Kidney glomerular epithelial cell (primary cell): ENCODE results near the gene APOL5.

Experiments
- DNase-seq: peaks from one replicate; lab custom pipeline; 2025; lab: John Stamatoyannopoulos, UW

Gene APOL5

DNA sequence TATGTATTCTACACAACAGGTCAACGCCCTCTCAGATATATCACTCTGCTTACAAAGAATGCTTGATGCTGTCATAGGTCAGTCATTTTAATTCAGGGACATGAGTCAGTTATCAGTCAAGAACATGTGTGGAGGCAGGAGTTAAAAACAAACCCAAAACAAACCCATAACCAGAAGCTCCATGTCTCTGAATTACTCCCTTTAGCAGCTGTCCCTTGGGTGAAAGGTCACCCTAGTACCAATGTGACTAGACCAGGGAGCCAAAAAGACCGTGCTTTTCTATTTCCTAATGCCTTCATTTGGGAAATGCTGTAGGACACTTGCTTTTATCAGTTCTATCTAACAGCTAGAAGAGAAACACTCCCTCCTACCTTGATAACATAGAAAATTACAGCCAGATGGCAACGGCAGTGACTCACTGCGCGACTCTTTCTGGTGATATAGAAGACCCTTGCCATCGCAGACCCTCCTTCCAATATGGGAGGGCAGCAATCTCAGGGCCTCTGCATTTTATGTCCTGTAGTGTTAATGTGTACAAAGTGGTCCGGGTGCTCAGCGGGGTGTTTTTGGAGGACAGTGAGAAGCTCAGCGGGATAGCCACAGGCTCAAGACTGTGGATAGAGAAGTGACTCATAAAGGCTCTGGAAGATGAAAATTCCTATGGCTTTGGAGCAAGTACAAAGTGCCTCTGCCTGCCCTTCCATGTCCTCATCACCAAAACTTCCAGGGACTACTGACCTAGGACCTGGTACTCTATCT, 24.8 kb downstream of the APOL5 start:
- DNase-seq: no peak

DNA sequence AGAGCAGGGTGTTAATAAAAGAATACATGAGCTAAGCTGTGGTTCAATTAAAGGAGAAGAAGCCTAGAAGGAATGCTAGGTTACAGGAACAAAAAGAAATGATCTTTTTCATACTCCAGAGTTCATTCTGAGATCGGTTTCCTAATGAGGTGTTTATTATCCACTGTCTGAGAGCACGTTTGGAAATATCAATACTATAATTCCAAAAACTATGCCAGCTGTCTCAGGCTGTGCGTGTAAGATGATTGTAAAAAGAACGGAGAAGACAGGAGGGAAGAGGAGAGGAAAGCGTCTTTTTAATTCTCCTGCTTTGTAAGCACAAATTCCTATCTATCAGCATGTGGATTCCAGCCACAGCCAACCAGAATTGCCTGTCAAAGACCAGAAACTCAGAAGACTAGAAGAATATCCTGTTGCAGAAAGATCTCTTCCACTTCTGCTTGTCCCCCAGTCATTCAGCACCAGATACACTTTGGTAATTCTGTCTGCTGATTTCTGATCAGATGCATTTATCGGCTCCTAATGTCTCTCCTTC, 25.7 kb downstream of the APOL5 start:
- DNase-seq: no peak

DNA sequence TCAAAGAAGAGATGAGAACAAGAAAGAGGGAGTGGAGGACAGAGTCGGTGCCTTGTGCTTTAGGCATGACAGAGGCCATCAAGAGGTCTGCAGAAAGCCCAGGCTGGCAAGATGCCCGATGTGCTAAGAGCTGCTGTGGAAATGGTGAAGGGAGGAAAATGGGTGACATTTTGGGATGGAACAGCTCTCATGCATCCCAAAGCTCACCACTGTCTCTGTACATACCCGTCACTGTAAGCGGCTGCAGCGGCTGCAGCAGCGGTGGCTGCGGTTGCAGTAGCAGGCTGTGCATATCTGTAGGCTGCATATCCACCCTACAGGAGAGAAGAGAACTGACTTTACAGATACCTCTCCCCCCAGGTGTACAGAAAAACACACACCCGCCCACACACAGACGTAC, 28.6 kb downstream of the APOL5 start:
- DNase-seq: no peak

DNA sequence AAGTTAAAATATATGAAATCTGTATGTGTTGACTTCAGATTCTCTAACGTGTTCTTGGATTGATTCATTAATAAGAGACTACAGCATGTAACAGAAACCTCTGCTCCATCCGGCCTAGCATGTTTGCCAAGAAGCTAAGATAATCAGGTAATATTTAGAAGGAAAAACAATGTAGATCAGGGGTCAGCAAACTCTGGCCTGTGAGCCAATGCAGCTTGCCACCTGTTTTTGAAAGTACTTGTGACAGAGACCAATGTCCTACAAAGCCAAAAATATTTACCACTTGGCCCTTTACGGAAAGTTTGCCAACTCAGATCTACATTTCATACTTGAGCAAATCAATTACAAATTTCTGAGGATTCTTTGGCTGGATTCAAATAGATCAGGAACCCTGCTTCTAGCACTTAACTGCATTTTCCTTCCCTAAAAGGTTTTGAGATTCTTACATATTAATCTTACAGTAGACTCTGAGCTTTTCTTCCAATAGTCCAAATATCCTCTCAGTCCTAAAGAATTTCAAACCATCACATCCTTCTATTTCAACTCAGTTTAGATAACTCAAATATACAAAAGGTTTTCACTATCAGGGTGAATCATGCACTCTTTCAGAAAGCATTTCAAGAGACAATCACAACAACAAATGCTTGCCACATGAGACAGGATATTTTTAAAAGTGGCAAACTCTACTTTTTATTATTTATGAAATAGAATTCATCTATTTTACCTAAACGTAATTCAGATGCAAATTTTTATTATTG, 29.5 kb downstream of the APOL5 start:
- no peak for DNase-seq

DNA sequence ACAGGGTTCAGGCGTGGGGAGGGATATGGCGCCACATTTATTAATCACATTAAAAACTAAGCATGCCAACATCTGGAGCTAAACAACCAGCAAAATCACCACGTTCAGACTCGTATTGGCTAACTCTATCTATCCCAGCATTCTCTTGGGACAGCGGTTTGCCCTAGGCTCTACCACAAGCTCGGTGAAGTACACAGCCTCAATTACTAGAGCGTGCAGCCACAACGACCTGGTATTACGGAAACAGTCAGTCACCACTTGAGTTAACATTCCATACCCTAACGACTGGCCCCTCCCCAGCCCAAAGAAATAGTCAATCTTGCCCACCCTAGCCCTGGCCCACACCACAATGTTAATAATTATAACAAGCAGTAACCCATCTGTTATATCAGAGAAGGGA, 32.1 kb downstream of the APOL5 start:
- DNase-seq: peak; percentile 86

DNA sequence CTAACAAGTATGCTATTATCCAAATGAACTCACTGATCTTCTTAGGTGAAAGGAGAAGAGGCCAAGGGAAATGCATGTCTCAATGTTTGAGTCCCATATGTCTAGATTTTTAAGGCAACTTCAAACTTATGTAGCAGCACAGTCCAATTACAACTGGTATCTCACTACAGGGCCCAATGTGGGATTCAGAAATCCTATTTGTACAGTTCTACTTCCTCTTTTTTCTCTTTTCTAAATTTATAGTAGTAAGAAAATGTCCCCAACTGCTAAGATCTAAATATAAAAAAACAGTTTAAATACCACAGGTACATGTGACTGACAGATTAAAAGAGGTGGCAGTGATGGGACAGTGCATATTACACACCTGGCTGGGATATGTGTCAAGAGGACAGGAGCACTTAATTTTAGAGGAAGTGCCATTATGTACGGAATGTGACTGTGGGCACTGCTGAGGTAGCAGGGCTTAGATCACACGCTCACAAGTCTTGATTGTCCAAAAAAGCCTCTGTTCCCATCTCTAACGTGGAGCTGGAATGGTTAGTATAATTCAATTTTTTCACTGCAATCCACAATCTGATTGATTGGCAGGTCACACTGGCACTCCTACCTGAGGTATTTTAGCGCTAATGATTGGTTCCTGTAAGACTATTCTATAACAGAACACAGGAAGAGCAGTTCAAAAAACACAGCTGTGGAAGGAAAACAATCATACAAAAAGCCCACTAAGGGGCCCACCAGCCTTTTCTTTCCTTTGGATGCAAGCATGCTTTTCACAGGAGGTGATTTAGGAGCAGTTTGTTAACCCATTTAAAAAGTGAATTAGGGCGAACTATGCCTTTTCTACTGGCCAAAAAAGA, 34.6 kb downstream of the APOL5 start:
- no peak for DNase-seq

DNA sequence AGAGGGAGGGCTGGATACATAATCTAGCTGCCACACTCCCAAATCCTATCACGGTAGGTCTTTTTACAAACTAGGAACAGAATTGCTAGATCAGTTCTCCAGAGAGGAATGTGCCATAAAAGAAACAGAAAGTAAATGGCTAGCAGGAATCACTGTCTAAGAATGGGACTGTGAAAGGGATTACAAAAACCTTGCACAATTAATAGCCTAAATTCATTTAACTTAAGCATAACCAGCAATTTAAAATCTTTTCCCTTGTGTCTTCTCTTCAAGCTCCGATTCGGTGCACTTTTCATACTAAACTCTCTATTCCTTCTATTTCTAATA, 35.2 kb downstream of the APOL5 start:
- DNase-seq: no peak

DNA sequence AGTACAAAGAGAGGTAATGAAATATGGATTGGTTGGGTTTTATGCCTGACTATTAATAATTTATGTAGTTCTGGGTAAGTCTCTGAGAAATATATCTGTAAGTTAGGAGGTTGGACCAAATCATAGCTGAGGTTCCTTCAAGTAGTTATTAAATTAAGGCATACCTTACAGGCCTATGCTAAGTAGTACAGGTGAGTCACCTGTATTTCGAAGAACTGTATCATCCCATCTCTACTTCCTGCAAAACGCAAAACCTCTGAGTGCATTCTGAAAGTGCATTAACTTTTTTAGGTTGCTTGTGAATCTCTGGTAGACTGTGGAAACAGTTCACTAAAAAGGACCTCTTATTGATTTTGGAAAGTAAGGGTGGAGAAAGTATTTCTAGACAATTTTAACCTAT, 37.1 kb downstream of the APOL5 start:
- no peak for DNase-seq

DNA sequence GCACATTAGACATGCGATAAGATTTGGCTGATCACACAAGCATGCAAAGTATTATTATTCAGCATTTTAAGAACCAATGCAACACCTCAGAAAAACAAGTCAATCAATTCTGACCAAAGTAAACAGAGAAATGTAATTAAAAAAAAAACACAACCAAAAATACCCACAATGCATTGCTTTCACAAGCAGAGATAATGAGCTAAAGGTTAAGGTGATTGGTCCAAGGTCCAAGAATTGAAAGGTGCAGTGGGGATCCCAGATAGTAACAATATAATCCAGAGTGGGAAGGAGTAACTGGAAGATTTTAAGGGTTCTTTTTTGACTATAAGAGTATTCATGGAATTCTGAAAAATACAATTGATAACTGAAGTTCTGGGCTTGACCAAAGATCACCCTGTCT, 39.0 kb downstream of the APOL5 start:
- no peak for DNase-seq

DNA sequence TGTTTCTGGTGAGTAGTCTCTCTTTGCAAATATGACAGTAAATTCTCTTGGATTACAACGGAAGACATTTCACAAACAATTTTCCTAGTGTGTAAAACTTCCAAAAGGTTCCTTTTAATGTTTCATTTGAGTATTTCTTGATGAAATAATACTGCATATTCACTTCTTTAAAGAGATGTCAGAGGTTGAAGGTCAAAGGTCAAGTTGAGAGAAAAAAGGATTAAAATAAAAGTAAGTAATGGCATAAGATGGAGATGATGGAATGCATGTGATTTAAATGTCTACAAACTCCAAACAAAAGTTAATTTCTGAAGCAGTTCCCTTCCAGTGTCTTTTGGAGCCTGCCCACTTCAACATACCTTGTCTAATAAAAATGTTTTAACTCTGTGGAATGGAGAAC, 40.7 kb downstream of the APOL5 start:
- DNase-seq: no peak

DNA sequence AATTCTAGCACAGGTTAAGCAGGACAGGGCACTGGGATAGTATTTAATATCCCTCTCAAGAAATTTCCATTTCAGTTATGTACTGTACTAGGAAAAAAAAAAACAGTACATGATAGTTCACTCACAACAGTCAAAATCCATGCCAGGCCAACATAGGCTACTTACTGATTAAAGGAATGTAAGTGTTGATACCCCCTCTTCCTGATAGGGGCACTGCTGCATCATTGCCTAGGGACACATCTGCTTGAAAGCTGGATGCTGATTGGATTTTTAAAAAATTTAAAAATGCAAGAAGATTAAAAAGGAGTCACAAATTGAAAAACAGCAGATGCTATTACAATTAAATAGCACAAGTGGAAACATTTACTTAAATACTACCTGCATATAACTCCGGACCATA, 43.4 kb downstream of the APOL5 start:
- no peak for DNase-seq

DNA sequence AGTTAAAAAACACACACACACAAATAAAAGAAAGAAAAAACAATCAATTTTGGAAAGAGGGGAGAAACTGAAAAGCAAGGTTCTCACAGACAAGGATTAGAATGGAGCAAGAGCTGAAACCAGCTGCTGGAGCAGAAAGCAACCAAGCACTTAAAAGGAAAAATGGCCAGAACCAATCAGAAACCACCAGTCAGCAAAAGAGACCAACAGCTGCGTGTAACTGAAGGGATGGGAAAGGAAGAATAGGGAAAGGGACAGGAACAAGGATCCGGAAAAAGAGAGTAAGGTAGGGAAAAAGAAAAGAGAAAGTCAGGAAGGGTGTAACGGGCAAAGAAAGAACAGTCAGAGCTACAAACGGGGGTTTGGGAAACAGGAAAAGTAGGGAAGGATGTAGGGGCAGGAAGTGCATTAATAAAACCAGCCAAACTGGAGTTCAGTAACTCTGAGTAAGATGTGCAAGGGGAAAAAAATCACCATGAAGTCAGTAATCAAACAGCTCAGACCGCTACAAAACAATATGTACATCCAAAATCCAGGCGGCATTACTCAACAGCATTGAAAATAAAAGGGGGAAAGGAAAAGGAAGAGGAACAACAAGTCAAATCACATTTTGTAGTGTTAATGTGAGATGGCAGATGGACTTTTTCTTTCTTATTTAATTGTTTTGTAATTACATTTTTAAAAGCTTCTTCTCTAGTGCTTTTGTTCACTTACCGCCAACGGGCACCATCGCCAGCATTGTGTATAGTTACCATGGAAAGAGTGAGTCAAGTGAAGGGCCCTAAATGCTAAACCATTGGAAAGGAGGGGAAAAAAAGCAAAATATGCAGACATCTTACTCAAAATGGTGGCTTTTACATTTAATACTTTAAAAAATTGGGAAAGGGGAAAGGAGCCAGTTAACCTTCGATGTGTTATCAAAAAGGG, 49.2 kb downstream of the APOL5 start:
- no peak for DNase-seq

DNA sequence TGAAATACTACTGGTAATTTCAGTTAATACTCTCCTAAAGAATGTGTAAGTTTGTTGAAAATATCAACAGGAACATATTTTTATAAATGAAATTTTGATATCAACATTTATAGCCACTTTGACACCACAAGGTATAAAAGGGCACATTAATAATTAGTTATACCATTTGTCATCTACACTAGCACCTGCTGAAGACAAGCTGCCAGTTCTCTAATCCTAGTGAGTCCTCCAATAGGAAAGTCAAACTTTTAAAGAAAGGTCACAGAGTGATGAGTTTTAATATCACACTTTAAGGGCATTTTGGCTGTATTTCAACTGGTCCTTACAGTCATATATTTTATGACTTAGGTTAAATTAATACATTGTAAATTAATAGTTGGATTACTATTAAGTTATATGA, 52.3 kb downstream of the APOL5 start:
- no peak for DNase-seq

DNA sequence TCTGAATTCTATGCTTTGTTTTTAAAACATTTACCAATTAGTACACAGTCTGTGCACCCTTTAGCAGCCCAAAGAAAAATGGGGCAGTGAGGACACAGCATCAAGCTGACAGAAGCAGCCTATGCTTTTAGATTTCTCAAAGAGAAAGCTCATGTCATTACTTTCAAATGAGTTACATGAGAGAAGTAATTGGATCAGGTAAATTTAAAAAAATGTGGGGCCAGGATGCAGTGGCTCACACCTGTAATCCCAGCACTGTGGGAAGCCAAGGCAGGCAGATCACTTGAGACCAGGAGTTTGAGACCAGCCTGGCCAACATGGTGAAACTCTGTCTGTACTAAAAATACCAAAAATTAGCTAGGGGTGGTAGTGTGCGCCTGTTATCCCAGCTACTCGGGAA, 57.7 kb downstream of the APOL5 start:
- no peak for DNase-seq

DNA sequence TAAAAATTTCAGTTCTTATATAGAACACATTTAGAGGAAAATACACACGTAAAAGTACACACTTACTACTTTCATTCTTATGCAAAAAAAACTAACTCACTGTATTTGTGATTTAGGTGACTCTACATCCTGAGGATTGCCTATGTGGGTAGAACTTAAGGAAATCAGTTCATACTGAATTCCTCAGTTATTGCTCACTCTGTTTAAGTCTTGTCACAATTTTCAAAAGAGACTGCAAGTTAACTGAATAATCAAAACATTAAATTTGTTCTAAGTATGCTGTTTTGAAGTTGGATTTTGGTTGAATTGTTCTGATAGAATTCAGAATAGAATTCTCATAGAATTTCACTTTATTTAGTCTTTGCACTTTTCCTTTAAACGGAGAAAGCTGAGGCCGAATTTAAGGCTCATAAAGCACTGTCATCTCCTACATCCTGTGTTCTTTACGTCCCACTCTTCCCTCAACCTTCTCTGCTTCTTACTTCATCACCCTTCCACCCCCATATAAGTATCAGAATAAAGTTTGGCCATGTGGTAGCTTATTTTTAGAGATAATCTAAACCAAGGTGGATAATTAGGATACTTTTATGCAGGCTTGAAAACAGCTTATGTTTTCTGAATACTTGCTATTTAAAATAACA, 59.8 kb downstream of the APOL5 start:
- DNase-seq: no peak
